Retinal pigment epithelial cell (primary cell): ENCODE measurements around the gene UCP2.
A peak's percentile ranks its signal among the peaks of the same experiment; 100 is the strongest.

ENCODE experiments used
- DNase-seq: peaks from one replicate; pipeline ENCODE4 v3.0.0-alpha.2; 2010; ENCODE audit warnings: low read depth
- H3K4me3 ChIP-seq: 2 replicates; pipeline ENCODE4 v1.5.1; 2011; ENCODE audit warnings: mild to moderate bottlenecking, low read length, control low read depth, moderate library complexity
- TF ChIP-seq, protein P1 (sequence below): conservative IDR thresholded peaks from 2 replicates; pipeline ENCODE4 v1.5.1; 2011; ENCODE audit warnings: low read depth, low read length, control low read depth, inconsistent platforms

UCP2 gene

DNA sequence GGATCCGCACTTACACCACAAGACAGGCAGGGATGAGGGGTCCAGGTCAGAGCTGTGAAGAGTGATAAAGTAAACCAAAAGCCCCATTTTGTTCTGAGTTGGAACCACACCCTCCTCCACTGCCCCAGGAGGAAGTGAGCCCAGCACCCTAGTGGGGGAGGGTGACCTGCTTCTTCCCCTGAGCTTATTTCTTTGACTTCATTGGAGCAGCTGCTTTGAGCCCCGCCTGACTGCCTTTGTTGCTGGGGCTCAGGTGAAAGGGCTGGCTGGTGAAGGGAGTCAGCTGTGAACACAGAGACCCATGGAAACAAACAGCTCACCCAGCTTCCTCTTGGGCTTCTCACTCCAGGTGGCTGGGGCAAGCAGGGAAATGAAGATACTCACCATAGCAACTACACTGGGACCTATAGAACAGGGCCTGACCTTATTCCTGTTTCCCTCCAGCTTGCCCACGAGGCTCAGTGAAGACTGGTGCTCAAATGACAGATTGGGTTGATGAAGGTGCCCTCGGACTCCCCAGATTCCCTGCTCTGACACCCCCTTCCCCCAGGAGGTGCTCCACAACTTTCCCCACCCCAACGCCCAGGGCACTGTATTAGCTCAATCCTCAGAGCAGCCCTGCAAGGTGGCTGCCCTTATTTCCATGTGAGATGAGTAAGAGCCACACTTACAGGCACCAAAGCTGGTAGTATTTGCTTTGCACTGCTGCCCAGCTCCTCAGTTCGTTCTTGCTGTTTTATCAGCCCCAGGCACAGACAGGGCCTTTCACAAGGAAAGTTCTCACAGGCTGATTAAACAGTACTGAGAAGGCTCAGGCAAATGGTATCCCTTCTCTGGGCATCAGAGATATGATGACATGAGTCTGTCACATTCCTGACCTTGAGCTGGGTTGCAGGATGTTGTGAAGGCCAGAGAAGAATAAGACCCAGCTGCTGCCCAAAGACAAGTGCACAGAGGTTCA is 2.4 kb downstream of the UCP2 start:
- DNase-seq = peak; percentile 18
- TF ChIP-seq, protein P1, sequence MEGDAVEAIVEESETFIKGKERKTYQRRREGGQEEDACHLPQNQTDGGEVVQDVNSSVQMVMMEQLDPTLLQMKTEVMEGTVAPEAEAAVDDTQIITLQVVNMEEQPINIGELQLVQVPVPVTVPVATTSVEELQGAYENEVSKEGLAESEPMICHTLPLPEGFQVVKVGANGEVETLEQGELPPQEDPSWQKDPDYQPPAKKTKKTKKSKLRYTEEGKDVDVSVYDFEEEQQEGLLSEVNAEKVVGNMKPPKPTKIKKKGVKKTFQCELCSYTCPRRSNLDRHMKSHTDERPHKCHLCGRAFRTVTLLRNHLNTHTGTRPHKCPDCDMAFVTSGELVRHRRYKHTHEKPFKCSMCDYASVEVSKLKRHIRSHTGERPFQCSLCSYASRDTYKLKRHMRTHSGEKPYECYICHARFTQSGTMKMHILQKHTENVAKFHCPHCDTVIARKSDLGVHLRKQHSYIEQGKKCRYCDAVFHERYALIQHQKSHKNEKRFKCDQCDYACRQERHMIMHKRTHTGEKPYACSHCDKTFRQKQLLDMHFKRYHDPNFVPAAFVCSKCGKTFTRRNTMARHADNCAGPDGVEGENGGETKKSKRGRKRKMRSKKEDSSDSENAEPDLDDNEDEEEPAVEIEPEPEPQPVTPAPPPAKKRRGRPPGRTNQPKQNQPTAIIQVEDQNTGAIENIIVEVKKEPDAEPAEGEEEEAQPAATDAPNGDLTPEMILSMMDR = no peak
- no peak overlapping the region for H3K4me3 ChIP-seq

DNA sequence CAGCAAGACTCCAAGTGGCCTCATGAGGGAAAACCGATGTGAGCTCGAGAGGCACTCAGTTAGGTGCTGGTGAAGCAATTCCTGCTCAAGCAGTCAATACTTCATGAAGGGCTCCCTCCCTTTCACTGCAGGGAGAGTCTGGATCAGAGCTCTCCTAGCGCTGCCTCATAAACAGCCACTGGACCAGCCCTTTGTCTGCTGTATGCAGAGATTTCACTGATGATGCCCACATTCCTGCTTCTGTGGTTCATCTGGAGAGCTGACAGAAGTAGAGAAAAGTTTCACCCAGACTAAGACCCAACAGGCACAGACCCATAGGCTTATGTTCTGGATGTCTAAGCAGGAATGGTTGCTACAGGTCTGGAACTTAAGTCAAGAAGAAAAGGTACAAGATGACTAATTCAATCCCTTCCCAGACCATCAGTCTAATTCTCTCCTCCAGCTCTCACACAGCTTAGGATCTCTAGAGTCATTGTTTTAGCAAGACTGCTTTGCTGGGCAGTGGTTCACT is 4.0 kb downstream of the UCP2 start:
- no peak for DNase-seq
- H3K4me3 ChIP-seq = no peak overlapping the region

DNA sequence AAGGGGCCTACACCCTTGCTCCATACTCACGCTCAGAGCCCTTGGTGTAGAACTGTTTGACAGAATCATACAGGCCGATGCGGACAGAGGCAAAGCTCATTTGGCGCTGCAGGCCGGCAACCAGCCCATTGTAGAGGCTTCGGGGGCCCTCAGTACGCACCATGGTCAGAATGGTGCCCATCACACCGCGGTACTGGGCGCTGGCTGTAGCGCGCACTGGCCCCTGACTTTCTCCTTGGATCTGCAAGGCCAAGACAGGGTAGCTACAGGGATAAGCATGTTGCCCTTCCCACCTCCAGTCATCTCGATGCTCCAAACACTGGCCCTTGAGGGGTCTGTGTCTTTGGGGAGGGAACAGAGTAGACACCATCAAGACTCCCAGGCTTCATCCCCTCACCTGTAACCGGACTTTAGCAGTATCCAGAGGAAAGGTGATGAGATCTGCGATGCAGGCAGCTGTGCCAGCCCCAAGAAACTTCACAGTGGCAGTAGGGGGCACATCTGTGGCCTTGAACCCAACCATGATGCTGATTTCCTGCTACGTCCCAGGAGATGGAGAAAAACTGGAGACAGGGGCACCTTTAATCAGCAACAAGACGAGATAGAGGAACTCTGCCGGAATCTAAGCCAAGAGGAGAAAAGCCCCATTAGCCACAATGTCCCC is 4.7 kb downstream of the UCP2 start:
- TF ChIP-seq, protein P1 = no peak
- no peak overlapping the region for H3K4me3 ChIP-seq
- DNase-seq = no peak

More for the DNA sequence above, 4.0 kb downstream of the UCP2 start:
- TF ChIP-seq, protein P1 = no peak

DNA sequence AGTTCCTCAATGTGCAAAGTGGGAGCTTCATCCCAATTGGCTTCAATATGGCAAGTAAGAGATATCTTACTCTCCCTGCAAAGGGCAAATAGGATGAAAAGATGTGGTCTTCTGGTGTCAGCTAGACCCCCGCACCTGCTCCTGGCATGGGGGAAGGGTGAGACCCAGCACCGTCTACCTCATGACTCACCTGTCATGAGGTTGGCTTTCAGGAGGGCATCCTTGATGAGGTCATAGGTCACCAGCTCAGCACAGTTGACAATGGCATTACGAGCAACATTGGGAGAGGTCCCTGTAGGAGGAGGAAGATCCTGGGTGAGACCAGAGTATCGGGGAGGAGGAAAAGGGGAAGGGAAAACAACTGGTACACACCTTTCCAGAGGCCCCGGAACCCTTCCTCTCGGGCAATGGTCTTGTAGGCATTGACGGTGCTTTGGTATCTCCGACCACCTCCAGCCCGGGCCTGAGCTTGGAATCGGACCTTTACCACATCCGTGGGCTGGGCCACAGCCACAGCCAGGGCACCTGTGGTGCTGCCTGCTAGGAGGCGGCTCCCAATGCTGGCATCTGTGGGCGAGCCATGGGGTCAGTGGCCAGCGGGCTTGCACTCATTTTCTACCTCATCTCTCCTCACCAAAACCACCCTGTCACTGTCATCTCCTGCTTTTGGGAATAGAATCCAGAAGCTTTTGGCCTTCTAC is 6.0 kb downstream of the UCP2 start:
- TF ChIP-seq, protein P1 = no peak
- no peak for DNase-seq
- no peak overlapping the region for H3K4me3 ChIP-seq

DNA sequence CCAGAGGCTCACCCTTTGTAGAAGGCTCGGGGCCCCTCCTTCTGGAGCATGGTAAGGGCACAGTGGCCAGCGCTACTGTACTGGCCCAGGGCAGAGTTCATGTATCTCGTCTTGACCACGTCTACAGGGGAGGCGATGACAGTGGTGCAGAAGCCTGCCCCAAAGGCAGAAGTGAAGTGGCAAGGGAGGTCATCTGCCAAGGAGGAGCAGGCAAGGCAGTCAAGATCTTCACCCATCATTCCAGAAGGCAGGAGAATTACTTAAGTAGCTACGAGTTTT is 7.2 kb downstream of the UCP2 start:
- DNase-seq = no peak
- TF ChIP-seq, protein P1 = no peak
- no peak overlapping the region for H3K4me3 ChIP-seq

DNA sequence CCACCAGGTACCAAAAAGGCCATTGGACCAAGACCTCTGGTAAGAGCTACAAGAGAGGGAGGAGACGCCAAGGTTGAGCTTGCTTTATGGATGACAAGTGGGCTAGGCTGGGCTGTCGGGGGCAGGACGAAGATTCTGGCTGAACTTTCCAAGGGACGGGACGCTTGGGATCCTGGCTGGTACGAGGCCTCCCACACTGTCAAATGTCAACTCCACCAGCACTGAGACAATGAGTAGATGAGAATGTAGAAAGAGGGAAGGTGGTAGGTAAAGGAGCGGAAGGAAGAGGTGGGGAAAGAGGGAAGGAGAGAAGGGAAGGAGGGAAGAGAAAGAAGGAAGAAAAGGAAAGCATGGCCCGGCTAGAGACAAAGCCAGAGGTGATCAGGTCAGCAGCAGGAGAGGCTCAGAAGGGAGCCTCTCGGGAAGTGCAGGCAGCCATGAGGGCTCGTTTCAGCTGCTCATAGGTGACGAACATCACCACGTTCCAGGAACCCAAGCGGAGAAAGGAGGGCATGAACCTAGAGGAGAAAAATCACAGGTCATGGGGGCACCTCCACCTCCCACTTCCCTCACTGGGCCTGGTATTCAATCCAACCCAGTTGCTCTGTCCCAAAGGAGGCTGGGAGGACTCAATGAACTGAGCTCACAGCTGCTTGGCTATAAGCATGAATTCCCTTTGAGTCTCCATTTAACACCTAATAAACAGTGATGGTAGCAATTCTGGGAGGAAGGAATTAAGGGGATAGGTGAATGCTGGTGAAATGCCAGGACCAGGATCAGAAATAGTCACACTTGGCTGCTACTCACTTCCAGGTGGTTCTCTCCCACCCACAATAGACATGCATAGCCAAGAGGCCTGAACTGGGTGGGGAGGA is 7.8 kb downstream of the UCP2 start:
- H3K4me3 ChIP-seq = no peak overlapping the region
- TF ChIP-seq, protein P1 = no peak
- no peak for DNase-seq
